Adrenal gland (tissue), 12 donors: Measurements from ENCODE around the gene NHEJ1. TPM values are rescaled to one million over a fixed set of nuclear protein-coding genes. Genes with fewer than 3 reads are reported as not detected.

Experiments
- DNase-seq, 7 donors: peaks; one replicate each; pipeline ENCODE4 v3.0.0-alpha.2; 2019 to 2020
- H3K27ac ChIP-seq, 5 donors: fragments of 200-600 bp; sonication (generic) in 4 of 5; 1 replicate in 3 of 5; 2 replicates in 2 of 5; pipeline versions ENCODE4 v1.5.1 to v1.8.0; 2016 to 2020; ENCODE audit warnings: mild to moderate bottlenecking in 1 of 5
- H3K27me3 ChIP-seq: fragments of 200-600 bp; 2 replicates; pipeline ENCODE4 v1.8.0; 2021
- H3K36me3 ChIP-seq, 2 donors: fragments of 200-600 bp; replicated peaks in 1 of 2; 1 replicate in 1 of 2; 2 replicates in 1 of 2; pipeline versions ENCODE4 v1.5.1 to v1.8.0; 2018 to 2022
- H3K4me1 ChIP-seq, 2 donors: fragments of 200-600 bp; replicated peaks in 1 of 2; 1 replicate in 1 of 2; 2 replicates in 1 of 2; pipeline versions ENCODE4 v1.5.1 to v1.8.0; 2018 to 2021
- H3K4me3 ChIP-seq, 4 donors: fragments of 200-600 bp; sonication (generic) in 3 of 4; one replicate each; pipeline ENCODE4 v1.5.1; 2016 to 2018
- H3K9me3 ChIP-seq, 3 donors: fragments of 200-600 bp; sonication (generic) in 1 of 3; replicated peaks in 1 of 3; 1 replicate in 2 of 3; 2 replicates in 1 of 3; pipeline versions ENCODE4 v1.5.1 to v1.8.0; 2016 to 2021
- POLR2A ChIP-seq, 2 donors: fragments of 450-650 bp; IDR thresholded peaks; one replicate each; pipeline ENCODE4 v1.6.1; 2017; ENCODE audit warnings: antibody characterized with exemption in 2 of 2, mild to moderate bottlenecking in 2 of 2, moderate library complexity in 1 of 2
- whole genome bisulfite sequencing, 4 donors: extraction: QIAGEN DNeasy Blood & Tissue Kit in 2 of 4; methylation state at CpG; one replicate each; pipeline versions ENCODE4 v1.1.5 to v1.1.7; 2013 to 2017; 5-methylcytosine and 5-hydroxymethylcytosine counted together
- intact Hi-C, 2 donors: fragments of 100-400 bp; cut with DNase I; formaldehyde crosslinking; loops; one replicate each; pipeline versions ENCODE4 v1.14.1 to v1.15.0; 2022 to 2023
- polyA plus RNA-seq, 3 donors: library from polyadenylated mRNA; stranded (reverse); fragments of 200-250 nt in 2 of 3; fragments of 350-450 nt in 1 of 3; fragmentation: Illumina TruSeq in 1 of 3; extraction: RNeasy Lipid Tissue Mini Kit (QIAGEN cat#74804) in 1 of 3; gene quantifications; one replicate each; pipeline ENCODE4 v1.2.3, GENCODE V29; 2013 to 2014
- total RNA-seq, 9 donors: library from RNA; depleted of rRNA in 4 of 9; stranded (reverse); fragments of >200 nt in 4 of 9; fragments of 120-200 nt in 1 of 9; fragmentation: NEBNext Ultra II Directional in 1 of 9; extraction: Animal tissue kit (Norgen Biotek cat#: 25700) in 1 of 9; gene quantifications; one replicate each; pipeline versions ENCODE4 v1.1.0 to v1.2.4, GENCODE V29; 2013 to 2023
- TF ChIP-seq, protein P1 (sequence below), 6 experiments: fragments of 450-650 bp in 4 of 6; fragments of 200-600 bp in 2 of 6; sonication (generic) in 1 of 6; IDR thresholded peaks; 1 replicate in 5 of 6; 2 replicates in 1 of 6; pipeline versions ENCODE4 v1.5.1 to v1.8.0; 2016 to 2021; ENCODE audit warnings: antibody characterized with exemption in 6 of 6, mild to moderate bottlenecking in 2 of 6, moderate library complexity in 1 of 6
- donor health status: healthy with polysubstance abuse.
- donor health status: Bipolar disorder and iron deficiency.
- donor health status: DM: yes; HTN: yes; CAD: no.
- donor health status: DM: no; HTN: no; CAD: no.
- donor health status: DM: no; HTN: no; CAD: no.
- donor health status: DM: yes; HTN: yes; CAD: no.

The NHEJ1 gene
- total and polyA plus RNA-seq, 12 donors = 5.7 to 26.0 (median 17.1) TPM

DNA sequence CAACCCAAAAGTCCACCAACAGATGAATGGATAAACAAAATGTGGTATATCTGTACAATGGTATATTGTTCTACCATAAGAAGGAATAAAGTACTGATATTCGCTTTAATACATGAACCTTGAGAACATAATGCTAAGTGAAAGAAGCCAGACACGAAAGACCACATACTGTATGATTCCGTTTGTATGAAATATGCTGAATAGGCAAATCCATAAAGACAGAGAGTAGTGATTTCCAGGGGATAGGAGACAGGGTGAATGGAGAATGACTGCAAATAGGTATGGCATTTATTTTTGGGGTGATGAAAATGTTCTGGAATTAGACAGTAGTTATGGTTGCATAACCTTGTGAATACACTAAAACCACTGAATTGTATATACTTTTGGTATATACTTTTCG is 71.3 kb downstream of the NHEJ1 start:
- TF ChIP-seq, protein P1, sequence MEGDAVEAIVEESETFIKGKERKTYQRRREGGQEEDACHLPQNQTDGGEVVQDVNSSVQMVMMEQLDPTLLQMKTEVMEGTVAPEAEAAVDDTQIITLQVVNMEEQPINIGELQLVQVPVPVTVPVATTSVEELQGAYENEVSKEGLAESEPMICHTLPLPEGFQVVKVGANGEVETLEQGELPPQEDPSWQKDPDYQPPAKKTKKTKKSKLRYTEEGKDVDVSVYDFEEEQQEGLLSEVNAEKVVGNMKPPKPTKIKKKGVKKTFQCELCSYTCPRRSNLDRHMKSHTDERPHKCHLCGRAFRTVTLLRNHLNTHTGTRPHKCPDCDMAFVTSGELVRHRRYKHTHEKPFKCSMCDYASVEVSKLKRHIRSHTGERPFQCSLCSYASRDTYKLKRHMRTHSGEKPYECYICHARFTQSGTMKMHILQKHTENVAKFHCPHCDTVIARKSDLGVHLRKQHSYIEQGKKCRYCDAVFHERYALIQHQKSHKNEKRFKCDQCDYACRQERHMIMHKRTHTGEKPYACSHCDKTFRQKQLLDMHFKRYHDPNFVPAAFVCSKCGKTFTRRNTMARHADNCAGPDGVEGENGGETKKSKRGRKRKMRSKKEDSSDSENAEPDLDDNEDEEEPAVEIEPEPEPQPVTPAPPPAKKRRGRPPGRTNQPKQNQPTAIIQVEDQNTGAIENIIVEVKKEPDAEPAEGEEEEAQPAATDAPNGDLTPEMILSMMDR (IDR thresholded peaks at IDR 0.05) = no peak
- TF ChIP-seq POLR2A (IDR thresholded peaks at IDR 0.05) = no peak
- Histone ChIP-seq H3K27ac (no peak overlapping the region), H3K36me3 (no peaks in the 10 kb centered on the region), H3K9me3 (no peaks in the 10 kb centered on the region), H3K27me3 (no peaks in the 10 kb centered on the region), H3K4me3 (no peak overlapping the region), H3K4me1 (no peaks in the 10 kb centered on the region)
- intact Hi-C loops = no loop called here
- WGBS, 4 donors = 94 to 98% (median 97%) methylated on average over 4 of the region's 4 CpGs
- no peak for DNase-seq

DNA sequence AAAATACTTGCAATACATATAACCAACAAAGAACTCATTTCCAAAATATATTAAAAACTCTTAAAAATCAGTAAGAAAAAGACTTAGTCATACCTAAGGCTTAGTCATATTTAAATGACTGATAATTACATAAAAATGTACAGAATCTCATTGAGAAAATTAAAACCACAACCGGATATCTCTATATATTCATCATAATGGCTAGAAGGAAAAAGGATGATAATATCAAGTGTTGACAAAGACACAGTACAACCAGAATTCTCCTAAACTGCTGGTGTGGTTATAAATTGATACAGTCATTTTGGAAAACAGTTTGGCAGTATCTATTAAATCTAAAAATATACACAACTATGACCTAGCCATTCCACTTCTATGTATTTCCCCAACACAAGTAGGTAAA is 72.8 kb downstream of the NHEJ1 start:
- Histone ChIP-seq H3K36me3 (no peaks in the 10 kb centered on the region), H3K4me3 (no peak overlapping the region), H3K9me3 (no peaks in the 10 kb centered on the region), H3K4me1 (no peaks in the 10 kb centered on the region), H3K27ac (no peak overlapping the region), H3K27me3 (no peaks in the 10 kb centered on the region)
- 90 to 100% (median 94%) methylated on average over 1 of the region's 1 CpG for WGBS, 4 donors
- DNase-seq = no peak
- TF ChIP-seq, protein P1 (IDR thresholded peaks at IDR 0.05) = no peak
- TF ChIP-seq POLR2A (IDR thresholded peaks at IDR 0.05) = no peak
- intact Hi-C loops = no loop called here

DNA sequence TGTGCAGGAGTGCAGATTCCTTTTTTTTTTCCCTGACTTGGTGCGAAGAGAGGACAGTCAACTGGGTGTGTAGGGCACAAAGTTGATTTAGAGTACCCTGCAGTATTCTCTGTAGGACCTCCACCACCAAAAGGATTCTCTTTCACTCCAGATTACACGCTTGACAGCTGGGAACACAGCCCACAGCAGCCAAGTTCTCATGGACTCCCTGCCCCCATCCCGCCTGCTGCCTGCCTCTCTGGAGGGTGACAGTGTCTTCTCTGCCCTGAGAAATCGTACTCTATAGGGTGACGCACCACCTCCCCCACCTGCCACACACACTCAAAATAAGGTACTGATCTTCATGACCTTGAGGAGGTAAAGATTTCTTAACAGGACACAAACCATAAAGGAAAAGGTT is 73.3 kb downstream of the NHEJ1 start:
- no peak overlapping the region for H3K27ac ChIP-seq
- no peaks in the 10 kb centered on the region for H3K9me3 ChIP-seq
- intact Hi-C loops = no loop called here
- no peaks in the 10 kb centered on the region for H3K36me3 ChIP-seq
- 86 to 90% (median 88%) methylated on average over 5 of the region's 5 CpGs for WGBS, 4 donors
- no peak for DNase-seq
- TF ChIP-seq POLR2A (IDR thresholded peaks at IDR 0.05) = no peak
- TF ChIP-seq, protein P1 (IDR thresholded peaks at IDR 0.05) = no peak
- H3K4me3 ChIP-seq = no peak overlapping the region
- no peaks in the 10 kb centered on the region for H3K4me1 ChIP-seq
- no peaks in the 10 kb centered on the region for H3K27me3 ChIP-seq

DNA sequence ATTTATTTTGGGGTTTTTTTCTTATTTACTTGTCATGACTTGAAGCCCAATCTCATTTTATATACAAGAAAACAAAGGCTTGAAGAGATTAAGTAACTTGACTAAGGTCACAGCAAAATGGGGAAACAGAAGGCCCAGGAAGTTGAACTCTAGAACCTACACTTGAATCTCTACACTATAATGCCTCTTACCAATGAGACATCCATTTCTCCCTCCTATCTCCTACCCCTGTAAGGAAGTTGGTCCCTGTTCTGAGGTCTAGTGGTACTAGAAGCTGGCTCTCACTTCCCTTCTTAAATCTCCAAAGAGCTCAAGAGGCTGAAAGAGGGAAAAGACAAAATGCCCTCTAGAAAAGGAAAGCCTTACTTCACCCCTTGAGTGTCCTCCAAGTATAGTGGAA is 74.4 kb downstream of the NHEJ1 start:
- TF ChIP-seq POLR2A (IDR thresholded peaks at IDR 0.05) = no peak
- TF ChIP-seq, protein P1 (IDR thresholded peaks at IDR 0.05) = no peak
- Histone ChIP-seq H3K27me3 (no peaks in the 10 kb centered on the region), H3K36me3 (no peaks in the 10 kb centered on the region), H3K4me1 (no peaks in the 10 kb centered on the region), H3K9me3 (no peaks in the 10 kb centered on the region), H3K27ac (no peak overlapping the region), H3K4me3 (no peak overlapping the region)
- no peak for DNase-seq
- intact Hi-C loops = no loop called here
